GM03348 (cell line): ENCODE results near the gene MYL6.

Experiments
- DNase-seq: peaks from one replicate; pipeline ENCODE4 v3.0.0; 2012; ENCODE audit warnings: low spot score

The MYL6 gene

DNA sequence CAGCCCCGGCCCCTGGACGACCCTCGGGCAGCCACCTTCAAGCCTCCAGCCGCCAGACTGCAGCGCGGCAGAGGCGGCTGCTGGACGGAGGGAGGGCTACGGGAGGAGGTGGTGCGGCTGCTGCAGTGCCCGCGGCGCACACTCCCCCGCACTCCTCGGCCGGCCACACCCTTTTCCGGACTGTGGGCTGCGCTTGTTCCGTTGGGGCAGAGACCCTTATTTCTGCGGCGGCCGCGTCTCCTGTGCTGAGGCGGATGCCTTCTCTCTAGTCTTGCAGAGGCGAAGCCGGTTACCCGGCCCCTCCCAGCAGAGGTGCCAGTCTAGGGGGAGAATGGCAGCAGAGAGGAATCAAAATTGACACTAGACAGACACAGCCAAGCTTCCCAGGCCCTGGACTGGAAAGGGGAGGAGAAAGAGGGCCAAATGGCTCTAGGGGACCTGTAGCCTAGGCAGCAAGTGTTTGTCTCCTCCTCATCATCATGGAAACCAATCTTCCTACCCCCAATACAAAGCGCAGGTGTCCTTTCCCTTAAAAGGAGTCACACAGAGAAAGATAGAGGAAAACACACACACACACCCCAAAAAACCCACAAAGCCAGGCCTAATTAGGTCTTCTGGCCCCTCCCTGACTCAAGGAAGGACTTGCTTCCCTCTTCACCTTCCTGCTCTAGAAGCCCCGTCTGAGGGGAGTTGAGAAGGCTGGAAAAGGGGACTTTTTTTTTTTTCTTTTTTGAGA, 28.8 kb upstream of the MYL6 start:
- peak; percentile 82 for DNase-seq

DNA sequence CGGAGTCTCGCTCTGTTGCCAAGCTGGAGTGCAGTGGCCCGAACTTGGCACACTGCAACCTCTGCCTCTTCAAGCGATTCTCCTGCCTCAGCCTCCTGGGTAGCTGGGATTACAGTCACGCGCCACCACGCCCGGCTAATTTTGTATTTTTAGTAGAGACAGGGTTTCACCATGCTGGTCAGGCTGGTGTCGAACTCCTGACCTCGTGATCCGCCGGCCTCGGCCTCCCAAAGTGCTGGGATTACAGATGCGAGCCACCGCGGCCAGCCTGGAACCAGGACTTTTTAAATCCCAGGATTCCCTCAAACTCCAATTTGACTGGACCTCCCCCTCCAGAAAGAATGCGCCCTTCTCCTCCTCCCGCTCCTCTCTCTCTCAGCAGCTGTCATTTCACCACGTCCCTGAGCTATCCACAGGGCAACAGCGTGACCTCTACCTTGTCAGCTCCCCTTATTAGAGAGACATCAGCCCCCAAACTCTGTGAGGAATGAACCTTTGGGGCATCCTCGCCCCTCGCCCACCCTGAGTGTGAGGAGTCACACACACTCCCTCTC, 28.1 kb upstream of the MYL6 start:
- no peak for DNase-seq

DNA sequence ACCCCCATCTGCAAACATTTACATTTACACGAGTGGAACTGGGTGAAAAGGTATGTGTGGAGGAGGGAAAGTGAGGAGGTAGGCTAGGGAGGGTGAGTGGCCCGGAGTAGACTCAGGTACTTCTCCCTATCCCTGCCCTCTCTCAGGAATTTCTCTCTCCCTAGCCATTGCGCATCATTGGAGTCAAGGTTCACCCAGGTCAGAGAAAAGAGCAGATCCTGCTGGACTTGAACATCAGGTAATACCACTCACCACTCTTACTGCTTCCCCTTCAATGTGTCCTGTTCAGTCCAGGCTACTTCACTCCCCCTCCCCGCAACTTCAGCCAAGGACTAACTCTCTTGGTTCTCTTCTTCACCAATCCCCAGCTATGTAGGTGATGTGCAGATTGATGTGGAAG, 27.3 kb upstream of the MYL6 start:
- DNase-seq = no peak

DNA sequence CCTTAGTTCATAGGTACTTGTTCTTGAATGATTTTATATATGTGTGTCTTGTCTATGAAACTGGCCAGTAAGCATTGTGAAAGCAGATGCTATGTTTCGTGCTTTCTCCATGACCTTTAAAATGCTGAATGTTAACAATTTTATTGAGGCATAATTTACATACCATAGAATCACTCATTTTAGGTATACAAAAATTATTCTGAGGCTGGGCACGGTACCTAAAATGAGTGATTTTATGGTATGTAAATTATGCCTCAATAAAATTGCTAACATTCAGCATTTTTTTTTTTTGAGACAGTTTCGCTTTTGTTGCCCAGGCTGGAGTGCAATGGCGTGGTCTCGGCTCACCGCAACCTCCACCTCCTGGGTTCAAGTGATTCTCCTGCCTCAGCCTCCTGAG, 23.3 kb upstream of the MYL6 start:
- DNase-seq = no peak

DNA sequence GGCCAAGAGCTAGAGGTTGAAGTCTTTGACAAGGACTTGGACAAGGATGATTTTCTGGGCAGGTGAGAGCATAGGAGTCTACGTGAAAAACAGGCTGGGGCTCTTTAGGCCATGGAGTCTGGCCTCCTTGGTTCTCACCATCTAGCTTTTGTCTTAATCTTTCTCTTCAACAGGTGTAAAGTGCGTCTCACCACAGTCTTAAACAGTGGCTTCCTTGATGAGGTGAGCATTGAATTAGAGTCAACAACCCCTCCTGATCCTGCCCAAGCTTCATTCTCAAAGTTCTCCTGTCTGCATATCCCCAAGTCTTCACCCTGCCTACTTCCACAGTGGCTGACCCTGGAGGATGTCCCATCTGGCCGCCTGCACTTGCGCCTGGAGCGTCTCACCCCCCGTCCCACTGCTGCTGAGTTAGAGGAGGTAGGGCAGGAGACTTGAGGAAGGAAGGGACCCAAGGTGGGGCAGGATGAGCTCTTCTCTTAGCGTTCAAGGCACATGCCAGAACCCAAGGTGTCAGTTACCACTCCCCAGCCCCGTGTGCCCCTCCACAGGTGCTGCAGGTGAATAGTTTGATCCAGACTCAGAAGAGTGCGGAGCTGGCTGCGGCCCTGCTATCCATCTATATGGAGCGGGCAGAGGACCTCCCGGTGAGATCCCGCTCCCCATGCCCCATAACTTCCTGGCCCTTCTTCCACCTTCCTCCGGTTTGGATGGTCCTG, 20.1 kb upstream of the MYL6 start:
- no peak for DNase-seq

DNA sequence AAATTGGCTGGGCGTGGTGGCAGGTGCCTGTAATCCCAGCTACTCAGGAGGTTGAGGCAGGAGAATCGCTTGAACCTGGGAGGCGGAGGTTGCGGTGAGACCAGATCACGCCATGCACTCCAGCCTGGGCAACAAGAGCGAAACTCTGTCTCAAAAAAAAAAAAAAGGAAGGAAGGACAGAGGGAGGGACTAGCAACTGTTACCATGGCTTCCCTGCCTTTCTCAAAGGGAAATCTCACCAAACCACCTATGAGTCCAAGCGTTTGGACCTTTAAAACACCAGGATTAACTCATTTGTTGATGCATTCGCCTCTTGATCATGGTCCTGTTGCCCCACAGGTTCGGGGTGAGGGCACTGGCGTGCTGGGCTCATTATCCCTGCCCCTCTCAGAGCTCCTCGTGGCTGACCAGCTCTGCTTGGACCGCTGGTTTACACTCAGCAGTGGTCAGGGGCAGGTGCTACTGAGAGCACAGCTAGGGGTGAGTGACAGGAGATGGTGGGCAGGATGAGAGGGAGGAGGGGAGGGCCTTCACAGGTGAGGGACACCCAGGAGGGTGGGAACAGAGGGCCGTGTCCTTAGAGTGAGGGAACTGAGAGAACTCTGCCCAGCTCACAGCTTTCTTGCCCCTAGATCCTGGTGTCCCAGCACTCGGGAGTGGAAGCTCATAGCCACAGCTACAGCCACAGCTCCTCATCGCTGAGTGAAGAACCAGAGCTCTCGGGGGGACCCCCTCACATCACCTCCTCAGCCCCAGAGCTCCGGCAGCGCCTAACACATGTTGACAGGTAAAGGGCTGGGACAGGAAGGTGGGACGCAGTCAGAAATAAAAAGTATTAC, 16.0 kb upstream of the MYL6 start:
- DNase-seq = no peak

DNA sequence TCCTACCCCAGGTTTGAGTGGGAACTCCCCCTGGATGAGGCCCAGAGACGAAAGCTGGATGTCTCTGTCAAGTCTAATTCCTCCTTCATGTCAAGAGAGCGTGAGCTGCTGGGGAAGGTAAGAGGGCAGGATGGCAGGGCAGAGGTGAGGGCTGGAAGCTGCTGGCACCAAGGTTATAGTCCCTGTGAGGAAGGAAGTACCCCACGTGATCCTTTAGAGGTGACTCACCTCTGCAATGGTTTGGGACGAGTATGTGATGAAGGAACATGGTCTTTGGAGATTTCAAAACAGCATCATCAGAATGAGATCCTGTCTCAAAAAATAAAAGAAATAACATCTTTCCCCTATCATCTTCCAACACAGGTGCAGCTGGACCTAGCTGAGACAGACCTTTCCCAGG, 14.9 kb upstream of the MYL6 start:
- DNase-seq = no peak

DNA sequence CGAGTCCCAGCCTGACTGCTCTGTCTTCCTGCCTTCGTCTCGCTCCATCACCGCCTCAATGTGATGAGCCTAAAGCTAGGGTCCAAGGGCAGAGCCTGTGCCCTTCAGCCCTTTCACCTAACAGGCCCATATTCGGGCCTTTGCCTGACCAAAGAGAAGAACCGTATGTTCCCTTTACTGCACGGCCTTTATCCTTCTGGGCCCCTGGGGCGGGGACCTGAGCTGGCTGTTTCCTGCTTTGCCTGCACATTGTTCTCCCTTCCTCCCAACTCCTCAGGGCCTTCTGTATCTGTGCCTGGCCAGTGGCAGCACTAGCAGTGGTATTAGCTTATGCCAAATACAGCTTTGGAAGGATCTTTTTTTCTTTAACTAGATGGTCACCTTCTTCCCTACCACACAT, 14.3 kb upstream of the MYL6 start:
- DNase-seq = no peak

DNA sequence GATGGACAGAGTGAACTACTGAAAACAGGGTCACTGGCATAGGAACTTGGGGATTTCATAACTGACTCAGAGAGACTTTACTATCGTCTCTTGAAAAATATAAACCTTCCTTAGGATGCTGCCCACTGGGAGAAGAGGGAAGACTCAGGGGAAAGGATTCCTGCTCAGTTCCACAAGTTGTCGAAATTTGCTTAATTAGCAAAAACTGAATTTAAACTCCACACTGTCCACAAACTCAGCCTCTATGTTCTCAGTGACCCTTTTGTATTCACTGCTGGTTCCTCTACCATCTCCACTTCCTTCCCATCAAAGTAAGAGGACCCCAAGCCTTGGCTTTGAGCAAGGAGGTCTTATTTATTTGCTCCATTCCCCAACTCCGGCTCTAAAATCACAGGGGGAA, 12.9 kb upstream of the MYL6 start:
- no peak for DNase-seq

DNA sequence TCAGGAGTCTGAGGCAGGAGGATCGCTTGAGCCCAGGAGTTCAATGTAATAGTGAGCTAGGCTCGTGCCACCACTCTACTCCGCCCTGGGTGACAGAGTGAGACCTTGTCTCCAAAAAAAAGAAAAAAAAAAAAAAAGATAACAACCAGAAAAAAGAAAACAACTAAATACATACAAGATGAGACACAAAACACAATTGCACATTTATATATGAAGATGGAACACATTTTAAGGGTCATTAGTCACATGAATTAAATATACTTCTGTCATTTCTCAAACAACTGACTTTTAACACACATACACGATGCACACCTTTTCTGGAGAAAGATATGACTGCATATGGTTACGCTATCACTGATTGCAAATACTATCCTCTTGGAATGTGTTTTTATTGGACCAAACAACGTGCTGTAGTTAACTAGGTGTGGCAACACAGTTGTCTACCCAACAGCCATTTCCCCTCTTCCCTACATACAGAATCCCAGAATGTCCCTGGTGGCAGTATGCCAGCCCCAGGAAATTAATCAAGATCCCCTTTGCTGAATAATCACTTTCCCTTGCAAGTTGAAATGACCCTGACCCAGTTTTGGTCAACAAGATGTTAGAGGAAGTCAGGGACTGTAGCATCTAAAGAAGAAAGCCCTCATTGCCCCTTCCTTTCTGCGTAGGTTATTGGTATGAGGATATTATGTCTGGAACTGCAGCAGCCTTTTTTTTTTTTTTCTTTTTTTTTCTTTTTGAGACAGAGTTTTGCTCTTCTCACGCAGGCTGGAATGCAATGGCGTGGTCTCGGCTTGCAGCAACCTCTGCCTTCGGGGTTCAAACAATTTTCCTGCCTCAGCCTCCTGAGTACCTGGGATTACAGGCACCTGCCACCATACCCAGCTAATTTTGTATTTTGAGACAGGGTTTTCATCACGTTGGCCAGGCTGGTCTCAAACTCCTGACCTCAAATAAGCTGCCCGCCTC, 11.4 kb upstream of the MYL6 start:
- no peak for DNase-seq

DNA sequence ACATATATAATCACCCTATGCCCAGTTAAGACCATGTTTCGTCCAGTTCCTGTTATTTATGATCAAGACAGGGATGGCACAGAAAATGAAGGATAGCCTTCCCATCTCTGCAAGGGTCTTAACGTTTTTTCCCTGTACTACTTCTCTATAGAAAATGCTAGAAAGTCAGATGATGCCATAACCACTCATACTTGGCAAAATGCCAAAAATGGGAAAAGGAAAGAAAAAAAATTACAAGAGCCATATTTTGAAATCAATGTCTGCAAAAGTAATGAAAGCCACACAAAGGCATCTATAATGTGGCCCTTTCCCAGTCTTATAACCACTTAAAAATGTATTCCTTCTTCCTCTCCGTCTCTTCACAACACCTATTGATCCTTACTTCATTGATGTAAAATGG, 7.6 kb upstream of the MYL6 start:
- no peak for DNase-seq

DNA sequence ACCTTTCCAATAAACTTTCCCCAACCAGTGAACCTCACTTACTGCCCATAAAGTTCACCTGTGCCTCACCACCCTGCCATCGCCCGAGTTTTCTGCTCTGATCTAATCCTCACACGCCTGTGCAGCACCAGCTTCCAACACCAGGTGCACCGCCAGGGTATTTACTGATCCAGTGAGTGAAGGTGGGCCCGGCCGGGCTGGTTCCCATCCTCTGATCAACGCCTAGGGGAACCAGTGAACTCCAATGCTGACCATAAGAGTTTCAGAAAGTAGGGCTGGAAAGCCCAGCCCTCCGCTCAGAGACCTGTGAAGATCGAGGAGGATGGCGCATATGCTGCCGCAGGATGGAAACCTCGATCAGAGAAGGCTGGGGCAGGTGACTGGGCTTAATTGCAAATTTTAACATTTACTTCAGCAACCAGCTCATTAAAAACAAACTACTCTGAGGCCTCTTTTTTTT, 6.5 kb upstream of the MYL6 start:
- no peak for DNase-seq

DNA sequence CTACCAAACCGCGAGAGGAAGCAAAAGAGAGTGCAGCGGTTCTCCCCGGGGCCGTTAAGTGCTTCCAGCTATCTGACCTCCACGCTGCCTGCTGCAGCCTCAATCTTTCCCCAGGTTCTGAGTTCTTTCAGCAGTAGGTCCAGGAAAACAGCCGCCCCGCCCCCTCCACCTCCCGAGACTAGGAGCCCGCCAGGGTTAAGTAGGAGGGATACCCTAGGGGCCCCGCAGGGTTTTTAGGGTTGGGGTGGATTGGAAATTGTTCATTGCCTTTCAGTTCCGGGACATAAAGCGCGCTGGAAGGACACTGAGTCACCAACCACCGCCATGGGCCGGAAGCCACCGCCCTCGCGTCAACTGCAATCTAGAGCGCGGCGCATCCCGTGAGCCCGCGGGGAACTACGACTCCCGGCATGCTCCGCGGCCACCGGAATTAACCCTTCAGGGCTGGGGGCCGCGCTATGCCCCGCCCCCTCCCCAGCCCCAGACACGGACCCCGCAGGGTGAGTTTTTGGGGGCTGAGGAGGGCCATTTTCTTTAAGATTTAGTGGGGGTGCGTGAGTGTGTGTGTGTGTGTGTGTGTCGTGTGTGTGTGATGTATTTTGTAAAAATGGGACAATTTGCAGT, 5.9 kb upstream of the MYL6 start, which contains the start of gene MYL6B:
MYL6B (plus strand) TSS at position 456 of the 624 bp plus-strand sequence. CDS start 1,332 bp downstream, outside the sequence.
- DNase-seq = peak; percentile 95

DNA sequence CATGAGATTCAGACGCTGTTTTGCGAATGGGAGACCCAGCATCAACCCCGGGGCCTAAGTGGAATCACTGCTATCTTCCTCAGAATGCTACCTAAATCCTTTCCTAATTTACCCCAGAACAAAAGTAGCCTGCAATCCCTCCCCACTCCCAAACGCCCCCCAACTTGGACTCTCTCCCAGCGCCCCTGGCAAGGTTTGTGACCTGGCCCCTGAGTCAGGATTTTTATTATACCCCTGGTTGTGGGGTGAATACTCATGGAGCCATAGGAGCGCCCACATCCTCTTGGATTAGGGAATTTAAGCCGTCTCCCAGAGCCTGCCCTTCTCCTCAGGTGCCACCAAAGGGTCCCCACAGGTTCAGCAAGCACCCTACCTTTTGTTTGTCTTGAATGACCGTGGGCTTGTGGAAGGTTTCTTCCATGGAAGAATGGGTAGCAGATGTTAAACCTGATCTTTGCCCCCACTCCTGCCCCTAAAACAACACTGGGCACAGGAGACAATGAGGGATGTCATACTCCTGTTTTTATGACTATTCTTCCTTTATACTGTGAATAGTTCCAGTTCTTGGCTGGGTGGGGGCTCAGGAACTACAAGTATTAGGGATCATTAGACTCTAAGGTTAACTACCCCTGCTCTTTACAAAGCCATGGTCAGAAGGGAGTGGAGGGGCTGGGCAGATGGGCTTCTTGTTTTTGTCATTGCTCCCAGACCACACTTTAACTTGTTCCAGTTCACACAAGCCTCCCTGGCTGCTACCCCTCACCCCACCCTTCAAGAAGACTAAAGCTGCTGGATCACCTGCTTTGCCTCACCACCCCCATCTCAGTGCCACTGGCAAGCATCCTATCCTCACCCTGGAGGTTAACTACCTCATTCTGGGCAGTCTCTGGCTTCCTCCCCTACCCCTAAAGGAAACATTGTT, 5.1 kb upstream of the MYL6 start:
- no peak for DNase-seq

DNA sequence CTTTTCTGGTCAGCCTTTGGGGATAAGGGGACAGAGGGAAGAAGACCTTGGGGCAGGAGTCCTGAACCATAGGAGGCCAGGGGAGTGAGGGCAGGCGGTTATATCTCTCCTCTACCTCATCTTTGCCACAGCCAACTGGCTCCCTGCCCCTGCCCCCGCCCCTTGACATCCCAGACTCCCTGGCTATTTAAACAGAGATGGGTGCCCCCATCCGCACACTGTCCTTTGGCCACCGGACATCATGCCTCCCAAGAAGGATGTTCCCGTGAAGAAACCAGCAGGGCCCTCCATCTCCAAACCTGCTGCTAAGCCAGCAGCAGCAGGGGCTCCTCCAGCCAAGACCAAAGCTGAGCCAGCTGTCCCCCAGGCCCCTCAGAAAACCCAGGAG, 4.5 kb upstream of the MYL6 start:
- DNase-seq = no peak

DNA sequence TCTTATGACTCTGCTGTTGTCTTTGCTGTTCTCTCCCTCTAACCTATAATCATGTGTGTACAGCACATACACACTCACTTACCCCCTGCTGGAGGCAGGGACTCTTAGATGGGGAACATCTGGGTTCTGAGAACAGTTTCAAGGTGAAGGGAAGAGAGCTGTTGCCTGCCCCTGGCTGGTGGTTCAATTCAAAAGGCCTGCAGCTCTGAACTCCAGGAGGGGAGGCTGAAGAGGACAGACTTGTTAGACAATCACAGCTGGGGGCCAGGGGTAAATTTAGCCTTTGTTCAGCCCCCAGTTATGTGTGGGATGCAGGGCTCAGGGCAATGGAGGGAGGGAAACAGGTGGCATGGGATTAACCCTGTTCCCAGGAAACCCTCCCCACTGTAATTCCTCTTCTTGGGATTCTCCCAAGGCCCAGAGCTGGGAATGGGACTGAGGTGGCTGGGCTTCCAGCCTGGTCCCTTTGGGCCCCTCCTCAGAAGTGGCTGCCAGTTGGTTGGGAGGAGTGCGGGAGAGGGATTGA, 3.9 kb upstream of the MYL6 start:
- DNase-seq = no peak

DNA sequence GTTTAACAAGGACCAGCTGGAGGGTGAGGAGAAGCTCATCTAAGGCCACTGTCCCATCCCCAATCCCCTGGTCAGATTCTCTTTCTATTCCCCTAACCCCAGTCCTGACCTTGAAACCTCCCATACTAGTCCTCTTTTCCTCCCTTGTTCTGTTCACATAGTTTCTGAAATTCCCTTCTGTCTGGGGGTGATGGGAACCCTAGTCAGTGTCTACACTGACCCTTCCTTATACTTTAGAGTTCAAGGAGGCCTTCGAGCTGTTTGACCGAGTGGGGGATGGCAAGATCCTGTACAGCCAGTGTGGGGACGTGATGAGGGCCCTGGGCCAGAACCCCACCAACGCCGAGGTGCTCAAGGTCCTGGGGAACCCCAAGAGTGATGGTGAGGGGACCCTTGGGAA, 3.3 kb upstream of the MYL6 start:
- DNase-seq = no peak

DNA sequence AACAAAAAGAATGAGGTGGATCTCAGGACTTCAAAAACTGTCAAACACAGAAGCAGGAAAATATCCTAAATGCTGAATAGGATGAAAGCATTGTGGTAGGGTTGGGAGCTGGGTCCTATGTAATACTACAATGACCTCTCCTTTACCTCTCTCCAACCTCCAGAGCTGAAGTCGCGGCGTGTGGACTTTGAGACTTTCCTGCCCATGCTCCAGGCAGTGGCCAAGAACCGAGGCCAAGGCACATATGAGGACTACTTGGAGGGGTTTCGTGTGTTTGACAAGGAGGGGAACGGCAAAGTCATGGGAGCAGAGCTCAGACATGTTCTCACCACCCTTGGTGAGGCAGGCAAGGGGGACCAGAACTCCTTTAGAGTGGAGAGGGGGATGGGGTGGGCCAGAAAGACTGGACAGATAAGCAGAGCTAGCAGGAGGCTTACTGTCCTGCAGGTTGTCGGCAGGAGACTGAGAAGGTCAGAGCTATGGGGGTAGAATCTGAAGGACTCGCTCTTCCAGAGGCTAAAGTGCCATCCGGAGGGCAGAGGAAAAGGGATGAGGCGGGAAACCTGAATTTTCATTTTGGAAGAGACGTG, 2.8 kb upstream of the MYL6 start:
- DNase-seq = no peak
